Breast epithelium (tissue), 3 donors: ENCODE results near the gene CYBC1.

Experiments
- CTCF ChIP-seq, 3 donors: fragments of 450-650 bp; IDR thresholded peaks; one replicate each; pipeline ENCODE4 v1.5.1; 2016 to 2017; ENCODE audit warnings: antibody characterized with exemption in 3 of 3, mild to moderate bottlenecking in 3 of 3, moderate library complexity in 3 of 3
- POLR2A ChIP-seq: fragments of 450-650 bp; IDR thresholded peaks from one replicate; pipeline ENCODE4 v1.6.1; 2016; ENCODE audit warnings: antibody characterized with exemption, mild to moderate bottlenecking, moderate library complexity

GRCh38 chr17:82407255-82407654 is 43.3 kb downstream of the CYBC1 start:
- TF ChIP-seq CTCF (IDR thresholded peaks at IDR 0.05), result no peak
- TF ChIP-seq POLR2A, result no peak
